SK-N-SH (cell line): ENCODE results near the gene CEP112. TPM values are rescaled to one million over a fixed set of nuclear protein-coding genes. Genes with fewer than 3 reads are reported as not detected.

ENCODE experiments used
- CTCF ChIA-PET: fragments of 300-600, 350-600 bp; formaldehyde crosslinking; extraction: SDS; loops from one replicate; lab custom pipeline; 2021; lab: Yijun Ruan, JAX
- POLR2A ChIA-PET: fragments of 350-600 bp; sonication (Branson Sonifier 250); formaldehyde crosslinking; extraction: SDS; loops from one replicate; lab custom pipeline; 2020; ENCODE audit warnings: antibody characterized with exemption, inconsistent platforms; lab: Yijun Ruan, JAX
- DNase-seq: peaks from one replicate; pipeline ENCODE4 v3.0.0; 2012
- H2AFZ ChIP-seq: fragments of 200-600 bp; sonication (generic); 2 replicates; pipeline ENCODE4 v1.8.1; 2016; ENCODE audit warnings: antibody characterized with exemption, mild to moderate bottlenecking, low read depth
- H3F3A ChIP-seq: fragments of 200-600 bp; sonication (generic); replicated peaks from 2 replicates; pipeline ENCODE3; 2016; ENCODE audit warnings: antibody characterized with exemption, mild to moderate bottlenecking; ENCODE audit not compliant: insufficient read depth
- H3K27ac ChIP-seq, 2 experiments: fragments of 200-500 bp in 1 of 2; fragments of 200-600 bp in 1 of 2; sonication (Bioruptor generic) in 1 of 2; sonication (generic), shearing (Covaris generic) in 1 of 2; 2 replicates each; pipeline versions ENCODE4 v1.5.1 to v1.6.1; 2014 to 2016; ENCODE audit warnings: low read depth in 2 of 2, inconsistent platforms in 1 of 2, low read length in 1 of 2, mild to moderate bottlenecking in 1 of 2, mixed read lengths in 1 of 2
- H3K27me3 ChIP-seq: fragments of 200-600 bp; sonication (generic), shearing (Covaris generic); 2 replicates; pipeline ENCODE4 v1.6.1; 2016; ENCODE audit warnings: mixed run types; ENCODE audit not compliant: insufficient read depth
- H3K36me3 ChIP-seq, 2 experiments: fragments of 200-500 bp in 1 of 2; fragments of 200-600 bp in 1 of 2; sonication (Bioruptor generic) in 1 of 2; sonication (generic) in 1 of 2; replicated peaks in 1 of 2; 2 replicates each; pipeline versions ENCODE3 to v1.5.1; 2014 to 2016; ENCODE audit warnings: low read length in 1 of 2, mild to moderate bottlenecking in 1 of 2; ENCODE audit not compliant: insufficient read depth in 2 of 2, control insufficient read depth in 1 of 2
- H3K4me1 ChIP-seq, 2 experiments: fragments of 200-500 bp in 1 of 2; fragments of 200-600 bp in 1 of 2; sonication (Bioruptor generic) in 1 of 2; sonication (generic), shearing (Covaris generic) in 1 of 2; 2 replicates each; pipeline versions ENCODE4 v1.5.1 to v1.6.1; 2014 to 2016; ENCODE audit warnings: low read depth in 1 of 2, low read length in 1 of 2, mixed run types in 1 of 2; ENCODE audit not compliant: insufficient read depth in 2 of 2, control insufficient read depth in 1 of 2
- H3K4me2 ChIP-seq: fragments of 200-600 bp; sonication (generic), shearing (Covaris generic); 2 replicates; pipeline ENCODE4 v1.6.1; 2017; ENCODE audit warnings: mixed run types
- H3K4me3 ChIP-seq, 2 experiments: fragments of 200-500 bp in 1 of 2; fragments of 200-600 bp in 1 of 2; sonication (Bioruptor generic) in 1 of 2; sonication (generic), shearing (Covaris generic) in 1 of 2; 2 replicates each; pipeline versions ENCODE4 v1.5.1 to v1.8.1; 2014 to 2016; ENCODE audit warnings: low read depth in 2 of 2, inconsistent platforms in 1 of 2, low read length in 1 of 2, mild to moderate bottlenecking in 1 of 2, mixed read lengths in 1 of 2, moderate library complexity in 1 of 2
- H3K79me2 ChIP-seq: fragments of 200-600 bp; sonication (generic); 2 replicates; pipeline ENCODE4 v1.8.1; 2017; ENCODE audit warnings: mild to moderate bottlenecking; ENCODE audit not compliant: insufficient read depth
- H3K9ac ChIP-seq: fragments of 200-600 bp; sonication (generic); 2 replicates; pipeline ENCODE4 v1.6.1; 2017; ENCODE audit warnings: mixed run types
- H3K9me2 ChIP-seq: fragments of 200-600 bp; sonication (generic); 2 replicates; pipeline ENCODE4 v1.6.1; 2017; ENCODE audit warnings: mixed run types
- H3K9me3 ChIP-seq: fragments of 200-600 bp; sonication (generic); 2 replicates; pipeline ENCODE4 v1.6.1; 2017; ENCODE audit warnings: mixed run types, mild to moderate bottlenecking, moderate library complexity
- H4K20me1 ChIP-seq: fragments of 200-600 bp; sonication (generic); 2 replicates; pipeline ENCODE4 v1.6.1; 2017; ENCODE audit warnings: mild to moderate bottlenecking, mixed run types; ENCODE audit not compliant: insufficient read depth
- FOSL2 ChIP-seq: IDR thresholded peaks from 2 replicates; pipeline ENCODE4 v1.4.0; 2012; ENCODE audit warnings: low read depth, mild to moderate bottlenecking, moderate library complexity, borderline replicate concordance
- GATA2 ChIP-seq: sonication (generic); formaldehyde crosslinking; IDR thresholded peaks from 2 replicates; pipeline ENCODE4 v1.5.0; 2020; ENCODE audit warnings: mild to moderate bottlenecking, missing genetic modification reagents
- RAD21 ChIP-seq: IDR thresholded peaks from 2 replicates; pipeline ENCODE4 v1.6.1; 2012; ENCODE audit warnings: mild to moderate bottlenecking, low read length
- RCOR1 ChIP-seq: fragments of 150-350 bp; IDR thresholded peaks from 2 replicates; pipeline ENCODE4 v1.6.1; 2017; ENCODE audit warnings: antibody characterized with exemption, low read length
- SIN3A ChIP-seq: IDR thresholded peaks from 2 replicates; pipeline ENCODE4 v1.6.1; 2012; ENCODE audit warnings: low read depth, mild to moderate bottlenecking, low read length, moderate library complexity, borderline replicate concordance
- SMC3 ChIP-seq: IDR thresholded peaks from 2 replicates; pipeline ENCODE4 v1.6.1; 2012; ENCODE audit warnings: low read depth, low read length, improper control_type of control experiment
- TCF12 ChIP-seq: IDR thresholded peaks from 2 replicates; pipeline ENCODE4 v1.4.0; 2012
- TEAD4 ChIP-seq: IDR thresholded peaks from 2 replicates; pipeline ENCODE4 v1.4.0; 2012; ENCODE audit warnings: mild to moderate bottlenecking, borderline replicate concordance; ENCODE audit not compliant: insufficient read depth
- YY1 ChIP-seq: IDR thresholded peaks from 2 replicates; pipeline ENCODE4 v1.4.0; 2012; ENCODE audit warnings: low read depth, mild to moderate bottlenecking
- WGBS: methylation state at CpG from one replicate; pipeline ENCODE4 v1.1.6; 2017; ENCODE audit warnings: low lambda C conversion rate; 5-methylcytosine and 5-hydroxymethylcytosine counted together
- polyA plus RNA-seq, 3 experiments: library from polyadenylated mRNA; depleted of rRNA; stranded (reverse); fragments of >200 nt; gene quantifications; 2 replicates each; pipeline ENCODE4 v1.2.3, GENCODE V29; 2012
- TF ChIP-seq, protein P1 (sequence below): fragments of 150-350 bp; IDR thresholded peaks from 2 replicates; pipeline ENCODE4 v1.6.1; 2016; ENCODE audit warnings: mild to moderate bottlenecking, low read depth, low read length
- TF ChIP-seq, protein P2 (sequence below): IDR thresholded peaks from 2 replicates; pipeline ENCODE4 v1.6.1; 2012; ENCODE audit warnings: mild to moderate bottlenecking, low read depth, low read length, moderate library complexity

CEP112 gene
- polyA plus RNA-seq, 1 of the 3 experiments (the other 2 are of a cell fraction), result 7.9 TPM

DNA sequence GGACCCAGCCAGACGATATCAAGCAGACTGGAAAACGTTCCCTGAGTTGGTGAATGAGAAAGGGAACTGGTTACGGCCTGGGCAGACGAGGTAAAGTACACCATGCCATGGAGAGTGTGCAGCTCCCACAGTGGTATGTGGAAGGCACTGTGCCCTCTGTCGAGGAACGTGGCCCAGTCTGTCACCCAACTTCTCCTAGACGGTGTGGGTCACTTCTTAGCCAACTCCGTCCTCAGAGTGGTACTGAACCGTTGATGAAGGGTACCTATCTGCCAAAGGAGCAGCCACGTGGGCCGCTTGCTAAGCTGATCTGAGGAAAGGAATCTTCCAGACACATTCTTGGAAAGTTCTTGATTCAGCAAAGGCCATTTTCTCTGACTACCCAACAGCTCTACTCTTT is 574.4 kb downstream of the CEP112 start:
- 80% methylated on average over 11 of the region's 11 CpGs for whole genome bisulfite sequencing
- H3K9me2 ChIP-seq, result no peaks in the 10 kb centered on the region
- no peak overlapping the region for H2AFZ ChIP-seq
- TF ChIP-seq RAD21, result no peak
- CTCF ChIA-PET, result interaction anchor here (1.3 kb wide), 1 partner anchor 9 kb away, joined by 4 read pairs; no protein-coding TSS in a partner anchor
- no peaks in the 10 kb centered on the region for H3K4me1 ChIP-seq
- H3F3A ChIP-seq, result peaks cover 3% of the 10 kb centered on the region
- H3K36me3 ChIP-seq, result no peaks in the 10 kb centered on the region
- no peak overlapping the region for H3K4me2 ChIP-seq
- H3K9ac ChIP-seq, result no peak overlapping the region
- H3K27me3 ChIP-seq, result no peaks in the 10 kb centered on the region
- no peaks in the 10 kb centered on the region for H3K79me2 ChIP-seq
- H3K9me3 ChIP-seq, result no peaks in the 10 kb centered on the region
- no peak overlapping the region for H3K27ac ChIP-seq
- POLR2A ChIA-PET, result no interaction called here
- H4K20me1 ChIP-seq, result no peaks in the 10 kb centered on the region
- no peak for DNase-seq
- no peak overlapping the region for H3K4me3 ChIP-seq

DNA sequence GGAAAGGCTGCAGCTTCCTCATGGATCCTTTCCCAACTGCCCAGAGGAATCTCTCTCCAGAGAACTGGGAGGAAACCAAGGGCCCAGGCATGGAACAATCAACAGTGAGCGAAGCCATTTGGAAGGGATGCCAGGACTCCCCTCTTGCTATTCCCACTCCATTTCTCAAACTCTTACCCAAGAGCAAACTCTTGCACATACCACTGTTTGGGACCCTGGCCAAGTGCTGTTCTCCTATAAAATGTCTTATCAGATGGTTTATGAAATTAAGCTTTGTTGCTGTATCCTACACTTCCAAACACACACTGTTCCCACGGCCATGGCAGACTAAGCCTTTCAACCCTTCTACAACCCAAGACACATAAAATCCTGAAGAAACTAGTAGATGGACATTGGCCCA is 582.2 kb downstream of the CEP112 start:
- H3K27me3 ChIP-seq, result no peaks in the 10 kb centered on the region
- ChIA-PET POLR2A (no interaction called here), CTCF (no interaction called here)
- no peaks in the 10 kb centered on the region for H3K9me2 ChIP-seq
- H3K9ac ChIP-seq, result no peak overlapping the region
- no peak overlapping the region for H3K4me3 ChIP-seq
- H4K20me1 ChIP-seq, result no peaks in the 10 kb centered on the region
- no peaks in the 10 kb centered on the region for H3K9me3 ChIP-seq
- H3F3A ChIP-seq, result no peaks in the 10 kb centered on the region
- WGBS, result 76% methylated on average over 2 of the region's 2 CpGs
- H3K4me1 ChIP-seq, result no peaks in the 10 kb centered on the region
- no peak overlapping the region for H2AFZ ChIP-seq
- no peak for DNase-seq
- no peaks in the 10 kb centered on the region for H3K79me2 ChIP-seq
- no peak overlapping the region for H3K27ac ChIP-seq
- TF ChIP-seq TEAD4 (no peak), YY1 (no peak), TCF12 (no peak), FOSL2 (no peak), SIN3A (no peak), RCOR1 (no peak), SMC3 (no peak), GATA2 (CRISPR knock-in tag) (no peak)
- TF ChIP-seq, protein P1, sequence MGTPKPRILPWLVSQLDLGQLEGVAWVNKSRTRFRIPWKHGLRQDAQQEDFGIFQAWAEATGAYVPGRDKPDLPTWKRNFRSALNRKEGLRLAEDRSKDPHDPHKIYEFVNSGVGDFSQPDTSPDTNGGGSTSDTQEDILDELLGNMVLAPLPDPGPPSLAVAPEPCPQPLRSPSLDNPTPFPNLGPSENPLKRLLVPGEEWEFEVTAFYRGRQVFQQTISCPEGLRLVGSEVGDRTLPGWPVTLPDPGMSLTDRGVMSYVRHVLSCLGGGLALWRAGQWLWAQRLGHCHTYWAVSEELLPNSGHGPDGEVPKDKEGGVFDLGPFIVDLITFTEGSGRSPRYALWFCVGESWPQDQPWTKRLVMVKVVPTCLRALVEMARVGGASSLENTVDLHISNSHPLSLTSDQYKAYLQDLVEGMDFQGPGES, result no peak
- TF ChIP-seq, protein P2, sequence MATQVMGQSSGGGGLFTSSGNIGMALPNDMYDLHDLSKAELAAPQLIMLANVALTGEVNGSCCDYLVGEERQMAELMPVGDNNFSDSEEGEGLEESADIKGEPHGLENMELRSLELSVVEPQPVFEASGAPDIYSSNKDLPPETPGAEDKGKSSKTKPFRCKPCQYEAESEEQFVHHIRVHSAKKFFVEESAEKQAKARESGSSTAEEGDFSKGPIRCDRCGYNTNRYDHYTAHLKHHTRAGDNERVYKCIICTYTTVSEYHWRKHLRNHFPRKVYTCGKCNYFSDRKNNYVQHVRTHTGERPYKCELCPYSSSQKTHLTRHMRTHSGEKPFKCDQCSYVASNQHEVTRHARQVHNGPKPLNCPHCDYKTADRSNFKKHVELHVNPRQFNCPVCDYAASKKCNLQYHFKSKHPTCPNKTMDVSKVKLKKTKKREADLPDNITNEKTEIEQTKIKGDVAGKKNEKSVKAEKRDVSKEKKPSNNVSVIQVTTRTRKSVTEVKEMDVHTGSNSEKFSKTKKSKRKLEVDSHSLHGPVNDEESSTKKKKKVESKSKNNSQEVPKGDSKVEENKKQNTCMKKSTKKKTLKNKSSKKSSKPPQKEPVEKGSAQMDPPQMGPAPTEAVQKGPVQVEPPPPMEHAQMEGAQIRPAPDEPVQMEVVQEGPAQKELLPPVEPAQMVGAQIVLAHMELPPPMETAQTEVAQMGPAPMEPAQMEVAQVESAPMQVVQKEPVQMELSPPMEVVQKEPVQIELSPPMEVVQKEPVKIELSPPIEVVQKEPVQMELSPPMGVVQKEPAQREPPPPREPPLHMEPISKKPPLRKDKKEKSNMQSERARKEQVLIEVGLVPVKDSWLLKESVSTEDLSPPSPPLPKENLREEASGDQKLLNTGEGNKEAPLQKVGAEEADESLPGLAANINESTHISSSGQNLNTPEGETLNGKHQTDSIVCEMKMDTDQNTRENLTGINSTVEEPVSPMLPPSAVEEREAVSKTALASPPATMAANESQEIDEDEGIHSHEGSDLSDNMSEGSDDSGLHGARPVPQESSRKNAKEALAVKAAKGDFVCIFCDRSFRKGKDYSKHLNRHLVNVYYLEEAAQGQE, result no peak
- no peak overlapping the region for H3K4me2 ChIP-seq
- H3K36me3 ChIP-seq, result no peaks in the 10 kb centered on the region
